ENCODE data around the gene FKBP1A. TPM values are rescaled to one million over a fixed set of nuclear protein-coding genes. Genes with fewer than 3 reads are reported as not detected.

The FKBP1A gene
- total RNA-seq, 1 experiment from 2014 or later = 132 TPM

- Histone ChIP-seq H3K4me3 (ENCODE audit: insufficient read depth, low read depth, low read length) (no peak overlapping the region), H3K27me3 (ENCODE audit: control insufficient read depth, insufficient read depth, low read length) (no peaks in the 10 kb centered on the region), H3K36me3 (replicated peaks; ENCODE audit: control insufficient read depth, insufficient read depth, low read length) (no peaks in the 10 kb centered on the region; the same call in none of the 2 replicates)
- DNase-seq = no peak
These were observed 9.0 kb downstream of the FKBP1A start for GRCh38 chr20:1383623-1384404.

GRCh38 chr20:1382670-1383069 lies 10.2 kb downstream of the FKBP1A start:
- DNase-seq = no peak
- H3K36me3 ChIP-seq (replicated peaks; ENCODE audit: control insufficient read depth, insufficient read depth, low read length) = no peaks in the 10 kb centered on the region; the same call in none of the 2 replicates
- no peak overlapping the region for H3K4me3 ChIP-seq (ENCODE audit: insufficient read depth, low read depth, low read length)
- no peaks in the 10 kb centered on the region for H3K27me3 ChIP-seq (ENCODE audit: control insufficient read depth, insufficient read depth, low read length)

GRCh38 chr20:1381753-1382591 lies 10.9 kb downstream of the FKBP1A start:
- no peak for DNase-seq
- Histone ChIP-seq H3K27me3 (ENCODE audit: control insufficient read depth, insufficient read depth, low read length) (no peaks in the 10 kb centered on the region), H3K36me3 (replicated peaks; ENCODE audit: control insufficient read depth, insufficient read depth, low read length) (no peaks in the 10 kb centered on the region; the same call in none of the 2 replicates), H3K4me3 (ENCODE audit: insufficient read depth, low read depth, low read length) (no peak overlapping the region)

GRCh38 chr20:1378735-1379125 lies 14.1 kb downstream of the FKBP1A start:
- DNase-seq = no peak
- peaks cover 6% of the 10 kb centered on the region for H3K36me3 ChIP-seq (replicated peaks; ENCODE audit: control insufficient read depth, insufficient read depth, low read length)

GRCh38 chr20:1377984-1378734 lies 14.7 kb downstream of the FKBP1A start:
- no peak overlapping the region for H3K4me3 ChIP-seq (ENCODE audit: insufficient read depth, low read depth, low read length)
- DNase-seq = no peak
- no peaks in the 10 kb centered on the region for H3K27me3 ChIP-seq (ENCODE audit: control insufficient read depth, insufficient read depth, low read length)
- peaks cover 6% of the 10 kb centered on the region for H3K36me3 ChIP-seq (replicated peaks; ENCODE audit: control insufficient read depth, insufficient read depth, low read length)

More at GRCh38 chr20:1378735-1379125, 14.1 kb downstream of the FKBP1A start:
- no peaks in the 10 kb centered on the region for H3K27me3 ChIP-seq (ENCODE audit: control insufficient read depth, insufficient read depth, low read length)
- H3K4me3 ChIP-seq (ENCODE audit: insufficient read depth, low read depth, low read length) = no peak overlapping the region

- Histone ChIP-seq H3K4me3 (ENCODE audit: insufficient read depth, low read depth, low read length) (no peak overlapping the region), H3K27me3 (ENCODE audit: control insufficient read depth, insufficient read depth, low read length) (no peaks in the 10 kb centered on the region), H3K36me3 (replicated peaks; ENCODE audit: control insufficient read depth, insufficient read depth, low read length) (peaks cover 6% of the 10 kb centered on the region)
- no peak for DNase-seq
These were observed 15.4 kb downstream of the FKBP1A start for GRCh38 chr20:1377341-1377871.

GRCh38 chr20:1376408-1377270 lies 16.2 kb downstream of the FKBP1A start:
- Histone ChIP-seq H3K4me3 (ENCODE audit: insufficient read depth, low read depth, low read length) (no peak overlapping the region), H3K36me3 (replicated peaks; ENCODE audit: control insufficient read depth, insufficient read depth, low read length) (peaks cover 8% of the 10 kb centered on the region), H3K27me3 (ENCODE audit: control insufficient read depth, insufficient read depth, low read length) (no peaks in the 10 kb centered on the region)
- no peak for DNase-seq

GRCh38 chr20:1376007-1376406 lies 16.8 kb downstream of the FKBP1A start:
- H3K4me3 ChIP-seq (ENCODE audit: insufficient read depth, low read depth, low read length) = no peak overlapping the region
- peaks cover 11% of the 10 kb centered on the region for H3K36me3 ChIP-seq (replicated peaks; ENCODE audit: control insufficient read depth, insufficient read depth, low read length)
- H3K27me3 ChIP-seq (ENCODE audit: control insufficient read depth, insufficient read depth, low read length) = no peaks in the 10 kb centered on the region
- DNase-seq = no peak

GRCh38 chr20:1375515-1375914 lies 17.3 kb downstream of the FKBP1A start:
- DNase-seq = no peak
- Histone ChIP-seq H3K27me3 (ENCODE audit: control insufficient read depth, insufficient read depth, low read length) (no peaks in the 10 kb centered on the region), H3K4me3 (ENCODE audit: insufficient read depth, low read depth, low read length) (no peak overlapping the region), H3K36me3 (replicated peaks; ENCODE audit: control insufficient read depth, insufficient read depth, low read length) (peaks cover 12% of the 10 kb centered on the region)

- no peaks in the 10 kb centered on the region for H3K27me3 ChIP-seq (ENCODE audit: control insufficient read depth, insufficient read depth, low read length)
- peaks cover 12% of the 10 kb centered on the region for H3K36me3 ChIP-seq (replicated peaks; ENCODE audit: control insufficient read depth, insufficient read depth, low read length)
- DNase-seq = no peak
- H3K4me3 ChIP-seq (ENCODE audit: insufficient read depth, low read depth, low read length) = no peak overlapping the region
These were observed 18.6 kb downstream of the FKBP1A start for GRCh38 chr20:1374246-1374645.

GRCh38 chr20:1373614-1374013 lies 19.2 kb downstream of the FKBP1A start:
- no peak overlapping the region for H3K4me3 ChIP-seq (ENCODE audit: insufficient read depth, low read depth, low read length)
- H3K36me3 ChIP-seq (replicated peaks; ENCODE audit: control insufficient read depth, insufficient read depth, low read length) = peaks cover 12% of the 10 kb centered on the region
- H3K27me3 ChIP-seq (ENCODE audit: control insufficient read depth, insufficient read depth, low read length) = no peaks in the 10 kb centered on the region
- DNase-seq = no peak

GRCh38 chr20:1373036-1373435 lies 19.8 kb downstream of the FKBP1A start:
- H3K4me3 ChIP-seq (ENCODE audit: insufficient read depth, low read depth, low read length) = no peak overlapping the region
- DNase-seq = no peak
- peaks cover 12% of the 10 kb centered on the region for H3K36me3 ChIP-seq (replicated peaks; ENCODE audit: control insufficient read depth, insufficient read depth, low read length)
- no peaks in the 10 kb centered on the region for H3K27me3 ChIP-seq (ENCODE audit: control insufficient read depth, insufficient read depth, low read length)

- Histone ChIP-seq H3K4me3 (ENCODE audit: insufficient read depth, low read depth, low read length) (no peak overlapping the region), H3K36me3 (replicated peaks; ENCODE audit: control insufficient read depth, insufficient read depth, low read length) (peaks cover 12% of the 10 kb centered on the region), H3K27me3 (ENCODE audit: control insufficient read depth, insufficient read depth, low read length) (no peaks in the 10 kb centered on the region)
- DNase-seq = no peak
These were observed 20.9 kb downstream of the FKBP1A start for GRCh38 chr20:1371830-1372539.
